GM23338 (cell line): ENCODE data around the gene TMEM182. TPM values are rescaled to one million over a fixed set of nuclear protein-coding genes. Genes with fewer than 3 reads are reported as not detected.

Experiments
- ATAC-seq: fragments of 200-7000 bp; cut with Tn5 transposase; 3 replicates; pipeline ENCODE4 v1.9.1; 2020
- DNase-seq: peaks from one replicate; pipeline ENCODE4 v3.0.0-alpha.2; 2015; ENCODE audit warnings: low spot score
- H2AFZ ChIP-seq: fragments of 200-600 bp; sonication (generic); 2 replicates; pipeline ENCODE4 v1.8.0; 2016; ENCODE audit warnings: antibody characterized with exemption, mild to moderate bottlenecking, moderate library complexity
- H3F3A ChIP-seq: fragments of 200-600 bp; sonication (generic); replicated peaks from 2 replicates; pipeline ENCODE4 v1.8.0; 2017; ENCODE audit warnings: antibody characterized with exemption, mixed run types, low read depth
- H3K27ac ChIP-seq: fragments of 200-600 bp; sonication (generic); 2 replicates; pipeline ENCODE4 v1.6.1; 2016; ENCODE audit warnings: low read depth
- H3K27me3 ChIP-seq: fragments of 200-600 bp; sonication (generic); 2 replicates; pipeline ENCODE4 v1.8.0; 2016; ENCODE audit warnings: mild to moderate bottlenecking, mixed run types, moderate library complexity; ENCODE audit not compliant: insufficient read depth
- H3K36me3 ChIP-seq: fragments of 200-600 bp; sonication (generic); 2 replicates; pipeline ENCODE4 v1.8.0; 2016; ENCODE audit warnings: mild to moderate bottlenecking; ENCODE audit not compliant: insufficient read depth
- H3K4me1 ChIP-seq: fragments of 200-600 bp; sonication (generic); 2 replicates; pipeline ENCODE4 v1.8.0; 2016; ENCODE audit warnings: mild to moderate bottlenecking, moderate library complexity; ENCODE audit not compliant: insufficient read depth
- H3K4me2 ChIP-seq: fragments of 200-600 bp; sonication (generic); 2 replicates; pipeline ENCODE4 v1.7.1; 2017; ENCODE audit warnings: mixed run types
- H3K4me3 ChIP-seq: fragments of 200-600 bp; sonication (generic); 2 replicates; pipeline ENCODE4 v1.6.1; 2016; ENCODE audit warnings: mixed run types
- H3K79me2 ChIP-seq: fragments of 200-600 bp; sonication (generic); replicated peaks from 2 replicates; pipeline ENCODE4 v1.8.0; 2017; ENCODE audit warnings: mild to moderate bottlenecking; ENCODE audit not compliant: insufficient read depth
- H3K9me2 ChIP-seq: fragments of 200-600 bp; sonication (generic); 2 replicates; pipeline ENCODE4 v1.8.0; 2017; ENCODE audit not compliant: insufficient read depth
- H4K20me1 ChIP-seq: fragments of 200-600 bp; sonication (generic); replicated peaks from 2 replicates; pipeline ENCODE4 v1.8.0; 2017; ENCODE audit warnings: mild to moderate bottlenecking; ENCODE audit not compliant: insufficient read depth
- H3K27ac Mint-ChIP-seq: 2 replicates; pipeline ENCODE4 v1.8.0; 2020; ENCODE audit warnings: inconsistent platforms, mild to moderate bottlenecking, moderate library complexity, mixed read lengths
- H3K27me3 Mint-ChIP-seq: 3 replicates; pipeline ENCODE4 v1.8.0; 2022; ENCODE audit warnings: low read depth, mild to moderate bottlenecking, moderate library complexity, mixed read lengths, inconsistent platforms; ENCODE audit not compliant: insufficient read depth, poor library complexity
- H3K36me3 Mint-ChIP-seq: 3 replicates; pipeline ENCODE4 v1.8.0; 2021; ENCODE audit warnings: low read depth, mild to moderate bottlenecking, inconsistent platforms, moderate library complexity, mixed read lengths
- H3K4me1 Mint-ChIP-seq: 3 replicates; pipeline ENCODE4 v1.8.0; 2020; ENCODE audit warnings: mild to moderate bottlenecking, inconsistent platforms, mixed read lengths
- H3K4me3 Mint-ChIP-seq: 3 replicates; pipeline ENCODE4 v1.8.0; 2021; ENCODE audit warnings: moderate library complexity, mild to moderate bottlenecking, inconsistent platforms, mixed read lengths
- H3K9me3 Mint-ChIP-seq: 3 replicates; pipeline ENCODE4 v1.8.0; 2020; ENCODE audit warnings: moderate library complexity, mild to moderate bottlenecking, inconsistent platforms, mixed read lengths
- CTCF ChIP-seq, 2 experiments: fragments of 200-600 bp in 1 of 2; sonication (generic) in 1 of 2; conservative IDR thresholded peaks; 2 replicates each; pipeline versions ENCODE4 v1.5.1 to v1.6.1; 2016 to 2017; ENCODE audit warnings: antibody characterized with exemption in 2 of 2, low read depth in 2 of 2, mild to moderate bottlenecking in 2 of 2, moderate library complexity in 1 of 2
- ETS1 ChIP-seq: IDR thresholded peaks from 2 replicates; pipeline ENCODE4 v1.6.1; 2016; ENCODE audit warnings: antibody characterized with exemption
- EZH2phosphoT487 ChIP-seq: fragments of 200-600 bp; sonication (generic); IDR thresholded peaks from one replicate; pipeline ENCODE4 v1.8.1; 2018; ENCODE audit warnings: antibody characterized with exemption; ENCODE audit not compliant: unreplicated experiment
- JUNB ChIP-seq: IDR thresholded peaks from one replicate; pipeline ENCODE4 v1.6.1; 2016; ENCODE audit warnings: antibody characterized with exemption; ENCODE audit not compliant: unreplicated experiment
- POLR2AphosphoS5 ChIP-seq: IDR thresholded peaks from 2 replicates; pipeline ENCODE4 v1.6.1; 2016; ENCODE audit warnings: antibody characterized with exemption, low read depth
- REST ChIP-seq: IDR thresholded peaks from one replicate; pipeline ENCODE4 v1.6.1; 2018; ENCODE audit warnings: antibody characterized with exemption; ENCODE audit not compliant: unreplicated experiment
- STAT1 ChIP-seq: IDR thresholded peaks from one replicate; pipeline ENCODE4 v1.6.1; 2016; ENCODE audit warnings: antibody characterized with exemption; ENCODE audit not compliant: unreplicated experiment
- ZNF114 ChIP-seq: fragments of 250-450 bp; sonication (Bioruptor Pico); IDR thresholded peaks from 2 replicates; pipeline ENCODE4 v1.5.0; 2020; ENCODE audit warnings: mild to moderate bottlenecking, moderate library complexity
- ZNF331 ChIP-seq: fragments of 250-450 bp; sonication (Bioruptor Pico); IDR thresholded peaks from 2 replicates; pipeline ENCODE4 v1.5.0; 2020; ENCODE audit warnings: low read depth, mild to moderate bottlenecking, moderate library complexity
- polyA plus RNA-seq: library from polyadenylated mRNA; unstranded; fragments of >200 nt; fragmentation: Nextera tagmentation; extraction: Ambion mirVana; gene quantifications from 2 replicates; pipeline ENCODE4 v1.2.1, GENCODE V29; 2016
- total RNA-seq: library from RNA; depleted of rRNA; stranded (reverse); fragments of >200 nt; shearing (Covaris generic); gene quantifications from 2 replicates; pipeline ENCODE4 v1.2.3, GENCODE V29; 2014

TMEM182 gene
- total and polyA plus RNA-seq, 2 experiments from 2014 or later = 5.2 to 7.2 TPM

GRCh38 chr2:102809291-102810189 is 47.7 kb downstream of the TMEM182 start:
- H2AFZ ChIP-seq = no peak overlapping the region
- no peak for DNase-seq
- Mint-ChIP-seq H3K4me3 (no peak overlapping the region), H3K27ac (no peak overlapping the region), H3K27me3 (no peaks in the 10 kb centered on the region), H3K36me3 (peaks cover 6% of the 10 kb centered on the region; the same call in 2 of the 3 replicates), H3K4me1 (no peaks in the 10 kb centered on the region), H3K9me3 (no peaks in the 10 kb centered on the region)
- no peaks in the 10 kb centered on the region for H3F3A ChIP-seq
- TF ChIP-seq CTCF (conservative IDR thresholded peaks at IDR 0.05; ENCODE audit: low read depth in 2 of 2) = no peak
- TF ChIP-seq JUNB = no peak
- no peak for TF ChIP-seq POLR2AphosphoS5
- TF ChIP-seq ZNF331 (CRISPR knock-in tag) = no peak
- TF ChIP-seq REST = no peak
- TF ChIP-seq ETS1 = no peak
- TF ChIP-seq EZH2phosphoT487 = no peak
- no peak for TF ChIP-seq STAT1
- no peak for TF ChIP-seq ZNF114 (CRISPR knock-in tag)
- H3K4me2 ChIP-seq = no peak overlapping the region
- 0 out of 2 replicates have a peak, but pooled peaks cover 4% of the 10 kb centered on the region for H3K9me2 ChIP-seq
- no peak for ATAC-seq
- no peak overlapping the region for H3K27ac ChIP-seq
- no peak overlapping the region for H3K4me3 ChIP-seq
- no peaks in the 10 kb centered on the region for H3K36me3 ChIP-seq
- no peaks in the 10 kb centered on the region for H3K27me3 ChIP-seq
- no peaks in the 10 kb centered on the region for H4K20me1 ChIP-seq
- H3K4me1 ChIP-seq = no peaks in the 10 kb centered on the region
- no peaks in the 10 kb centered on the region for H3K79me2 ChIP-seq
